Measurements from ENCODE around the gene SH2D1B. TPM values are rescaled to one million over a fixed set of nuclear protein-coding genes. Genes with fewer than 3 reads are reported as not detected.

Gene SH2D1B
- total RNA-seq, 3 donors from 2014 or later = 0.33 TPM; not detected in 2

DNA sequence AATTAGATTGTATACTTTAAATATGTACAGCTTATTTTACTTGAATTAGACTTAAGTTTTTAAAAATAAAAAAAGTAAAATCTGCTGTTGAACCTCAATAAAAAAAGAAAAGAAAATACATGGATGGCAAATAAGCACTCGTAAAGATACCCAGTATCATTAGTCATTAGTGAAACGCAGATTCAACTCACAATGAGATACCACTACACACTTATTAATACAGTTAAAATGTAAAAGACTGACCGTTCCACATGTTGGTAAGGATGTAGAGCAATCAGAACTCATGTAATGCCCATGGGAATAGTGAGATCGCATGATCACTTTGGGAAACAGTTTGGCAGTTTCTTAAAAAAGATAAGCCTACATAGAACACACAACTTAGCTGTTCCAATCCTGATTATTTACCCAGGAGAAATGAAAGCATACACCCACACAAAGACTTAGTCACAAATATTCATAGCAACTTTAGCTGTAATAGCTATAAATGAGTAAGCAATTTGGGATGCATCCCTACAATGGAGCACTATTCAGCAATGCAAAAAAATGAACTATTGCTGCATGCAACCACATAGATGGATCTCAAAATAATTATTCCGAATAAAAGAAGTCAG, 7.3 kb downstream of the SH2D1B start:
- no peaks in the 10 kb centered on the region for H3K27me3 ChIP-seq
- no peak for DNase-seq (ENCODE audit: low spot score in 2 of 2)
- no peak overlapping the region for H3K27ac ChIP-seq
- no peaks in the 10 kb centered on the region for H3K9me3 ChIP-seq
- H3K4me1 ChIP-seq = no peaks in the 10 kb centered on the region
- TF ChIP-seq CTCF (IDR thresholded peaks at IDR 0.05) (no peak), POLR2AphosphoS5 (IDR thresholded peaks at IDR 0.05) (no peak), POLR2A (IDR thresholded peaks at IDR 0.05) (no peak)
- no peak overlapping the region for H3K4me3 ChIP-seq
- intact Hi-C loops (cut with DNase I; ENCODE audit: low total_unique reads) = loop anchor here (10.0 kb wide), 1 partner anchor 1380 kb away; no protein-coding TSS in a partner anchor
- no peaks in the 10 kb centered on the region for H3K36me3 ChIP-seq

GRCh38 chr1:162400790-162401355, 11.1 kb downstream of the SH2D1B start:
- Histone ChIP-seq H3K4me1 (no peaks in the 10 kb centered on the region), H3K27me3 (no peaks in the 10 kb centered on the region), H3K27ac (no peak overlapping the region), H3K4me3 (no peak overlapping the region), H3K9me3 (no peaks in the 10 kb centered on the region), H3K36me3 (no peaks in the 10 kb centered on the region)
- DNase-seq (ENCODE audit: low spot score in 2 of 2) = no peak
- intact Hi-C loops (cut with DNase I; ENCODE audit: low total_unique reads) = loop anchor here (10.0 kb wide), 1 partner anchor 1384 kb away; no protein-coding TSS in a partner anchor
- no peak for TF ChIP-seq POLR2A (IDR thresholded peaks at IDR 0.05)
- no peak for TF ChIP-seq CTCF (IDR thresholded peaks at IDR 0.05)

DNA sequence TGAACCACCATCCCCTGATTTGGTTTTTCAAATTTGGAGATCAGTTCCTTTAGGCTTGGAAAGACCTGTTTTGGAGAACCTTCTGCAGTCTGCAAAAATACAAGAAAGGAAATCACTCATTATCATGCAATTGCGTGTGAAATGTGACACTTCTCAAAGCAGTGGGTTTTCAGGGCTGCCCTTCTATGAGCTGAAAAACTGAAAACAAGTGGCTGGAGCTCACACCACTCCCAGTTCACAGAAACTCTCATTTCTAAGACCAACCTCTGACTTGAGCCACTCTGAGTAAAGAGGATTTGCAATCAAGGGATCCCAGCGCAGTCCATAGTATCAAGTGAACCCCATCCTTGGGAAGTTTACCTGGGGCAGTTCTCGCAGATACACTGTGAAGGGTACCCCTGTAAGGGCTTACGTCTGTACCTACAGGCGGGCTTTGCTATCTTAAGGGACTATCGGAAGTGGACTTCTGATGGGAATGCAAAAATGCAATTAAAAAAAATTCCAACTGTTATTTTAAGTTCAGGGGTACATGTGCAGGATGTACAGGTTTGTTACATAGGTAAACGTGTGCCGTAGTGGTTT, 12.8 kb downstream of the SH2D1B start:
- DNase-seq (ENCODE audit: low spot score in 2 of 2) = no peak
- no peaks in the 10 kb centered on the region for H3K27me3 ChIP-seq
- H3K9me3 ChIP-seq = no peaks in the 10 kb centered on the region
- H3K4me1 ChIP-seq = no peaks in the 10 kb centered on the region
- no peak overlapping the region for H3K27ac ChIP-seq
- no peak for TF ChIP-seq POLR2AphosphoS5 (IDR thresholded peaks at IDR 0.05)
- no peak for TF ChIP-seq POLR2A (IDR thresholded peaks at IDR 0.05)
- no peak for TF ChIP-seq CTCF (IDR thresholded peaks at IDR 0.05)
- H3K36me3 ChIP-seq = no peaks in the 10 kb centered on the region
- no peak overlapping the region for H3K4me3 ChIP-seq
- intact Hi-C loops (cut with DNase I; ENCODE audit: low total_unique reads) = no loop called here

DNA sequence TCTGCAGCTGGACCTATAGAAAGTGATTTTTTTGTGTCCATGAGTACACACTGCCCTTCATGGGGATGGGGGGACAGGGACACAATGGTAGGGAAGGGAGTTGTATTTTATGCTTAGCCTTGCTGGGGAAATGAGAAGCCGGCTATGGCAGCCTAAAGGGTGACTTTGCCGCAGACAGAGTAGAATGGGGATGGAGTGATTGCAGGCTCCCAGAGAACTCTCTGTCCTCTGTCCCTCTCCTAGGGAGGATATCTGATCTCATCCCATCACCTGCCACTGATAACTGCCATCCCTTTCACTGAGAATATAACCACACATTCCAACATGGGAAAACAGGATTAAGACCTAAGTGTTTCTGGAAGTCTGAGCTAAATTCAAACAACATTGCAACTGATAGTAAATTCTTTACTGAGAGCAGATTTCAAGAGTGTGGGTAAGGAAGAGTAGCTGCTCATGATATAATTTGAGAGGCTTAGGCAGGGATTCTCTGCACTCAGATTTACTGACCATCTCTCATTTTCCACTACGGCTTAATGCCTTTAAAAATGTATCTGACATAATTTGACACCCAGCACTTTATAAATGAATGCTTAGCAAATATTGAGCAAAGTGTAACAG, 13.9 kb downstream of the SH2D1B start:
- H3K27ac ChIP-seq = no peak overlapping the region
- no peaks in the 10 kb centered on the region for H3K4me1 ChIP-seq
- intact Hi-C loops (cut with DNase I; ENCODE audit: low total_unique reads) = no loop called here
- no peaks in the 10 kb centered on the region for H3K36me3 ChIP-seq
- DNase-seq (ENCODE audit: low spot score in 2 of 2) = no peak
- H3K27me3 ChIP-seq = no peaks in the 10 kb centered on the region
- no peak for TF ChIP-seq POLR2A (IDR thresholded peaks at IDR 0.05)
- TF ChIP-seq CTCF (IDR thresholded peaks at IDR 0.05) = no peak
- no peak for TF ChIP-seq POLR2AphosphoS5 (IDR thresholded peaks at IDR 0.05)
- H3K4me3 ChIP-seq = no peak overlapping the region
- H3K9me3 ChIP-seq = no peaks in the 10 kb centered on the region

DNA sequence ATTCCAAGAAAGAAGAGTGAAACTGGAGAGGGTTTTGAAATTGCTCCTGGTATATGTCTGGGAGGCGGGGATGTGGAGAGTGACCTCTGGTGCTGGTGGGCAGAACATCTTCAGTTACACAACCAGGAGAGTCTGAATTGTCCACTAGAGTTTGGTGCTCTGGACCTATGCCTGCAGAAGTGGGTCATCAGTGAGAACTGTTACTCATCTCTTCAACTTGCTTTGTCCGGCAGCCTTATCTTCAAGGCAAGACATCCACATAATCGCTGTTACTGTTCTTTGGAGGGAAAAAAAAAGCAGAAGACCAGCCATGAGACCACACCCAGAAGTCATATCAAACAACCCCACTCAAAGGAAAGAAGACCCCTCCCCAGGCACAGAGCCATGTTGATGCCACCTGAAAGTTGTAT, 14.9 kb downstream of the SH2D1B start:
- intact Hi-C loops (cut with DNase I; ENCODE audit: low total_unique reads) = no loop called here
- no peak for DNase-seq (ENCODE audit: low spot score in 2 of 2)
- TF ChIP-seq POLR2AphosphoS5 (IDR thresholded peaks at IDR 0.05) (no peak), POLR2A (IDR thresholded peaks at IDR 0.05) (no peak), CTCF (IDR thresholded peaks at IDR 0.05) (no peak)

More for the DNA sequence above, 14.9 kb downstream of the SH2D1B start:
- Histone ChIP-seq H3K9me3 (no peaks in the 10 kb centered on the region), H3K27me3 (no peaks in the 10 kb centered on the region), H3K36me3 (no peaks in the 10 kb centered on the region), H3K4me1 (no peaks in the 10 kb centered on the region), H3K4me3 (no peak overlapping the region), H3K27ac (no peak overlapping the region)

Data from breast epithelium (tissue), 4 donors.